Heart left ventricle (tissue), 13 donors: ENCODE measurements around the gene NFYA.

Experiments used
- POLR2A ChIP-seq, 2 donors: fragments of 450-650 bp; IDR thresholded peaks; one replicate each; pipeline ENCODE4 v1.6.1; 2017; ENCODE audit warnings: antibody characterized with exemption in 2 of 2, mild to moderate bottlenecking in 2 of 2, moderate library complexity in 2 of 2
- TF ChIP-seq, protein P1 (sequence below), 12 donors: fragments of 200-600 bp; sonication (generic) in 4 of 12; IDR thresholded peaks; one replicate each; pipeline versions ENCODE4 v1.5.0 to v1.8.0; 2018 to 2022; ENCODE audit warnings: antibody characterized with exemption in 12 of 12, mild to moderate bottlenecking in 5 of 12
- donor health status: ischemic (EF 13 %, LVEDD 7.1; RV severe dilation, severe dysfunction).
- donor health status: DM: no; HTN: yes; CAD: no.
- donor health status: DM: no; HTN: no; CAD: no.
- donor health status: ischemic (EF 25% LVEDD 6.9; RV normal size, moderate dysfunction).
- donor health status: ischemic (EF 25% LVEDD 5.7; RV mildly dilated, moderate dysfunction).
- donor health status: ischemic (EF 35%, LVEDD 5.7; RV mildly dilated, moderate dysfunction).
- donor health status: nonischemic (EF 11% LVEDD 7.7; RV severe dilation, severe dysfunction).
- donor health status: DM: yes; HTN: yes; CAD: no.
- donor health status: PGD.
- donor health status: ischemic (EF 29% LVEDD 5.4; RV normal size, mild dysfunction).
- donor health status: nonischemic (EF 23%, LVEDD 6.1; RV moderate dilation, normal function).

DNA sequence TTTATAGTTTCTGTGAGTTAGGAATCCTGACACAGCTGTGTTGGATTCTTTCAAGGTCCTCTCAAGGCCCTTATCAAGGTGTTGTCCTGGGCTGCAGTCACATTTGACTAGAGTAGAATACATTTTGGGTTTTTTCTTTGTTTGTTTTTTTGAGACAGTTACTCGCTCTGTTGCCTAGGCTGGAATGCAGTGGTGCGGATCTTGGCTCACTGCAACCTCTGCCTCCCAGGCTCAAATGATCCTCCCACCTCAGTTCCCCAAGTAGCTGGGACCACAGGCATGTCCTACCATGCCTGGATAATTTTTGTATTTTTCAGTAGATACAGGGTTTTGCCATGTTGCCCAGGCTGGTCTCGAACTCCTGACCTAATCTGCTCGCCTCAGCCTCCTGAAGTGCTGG is 15.7 kb downstream of the NFYA start:
- TF ChIP-seq POLR2A (IDR thresholded peaks at IDR 0.05) = no peak
- TF ChIP-seq, protein P1, sequence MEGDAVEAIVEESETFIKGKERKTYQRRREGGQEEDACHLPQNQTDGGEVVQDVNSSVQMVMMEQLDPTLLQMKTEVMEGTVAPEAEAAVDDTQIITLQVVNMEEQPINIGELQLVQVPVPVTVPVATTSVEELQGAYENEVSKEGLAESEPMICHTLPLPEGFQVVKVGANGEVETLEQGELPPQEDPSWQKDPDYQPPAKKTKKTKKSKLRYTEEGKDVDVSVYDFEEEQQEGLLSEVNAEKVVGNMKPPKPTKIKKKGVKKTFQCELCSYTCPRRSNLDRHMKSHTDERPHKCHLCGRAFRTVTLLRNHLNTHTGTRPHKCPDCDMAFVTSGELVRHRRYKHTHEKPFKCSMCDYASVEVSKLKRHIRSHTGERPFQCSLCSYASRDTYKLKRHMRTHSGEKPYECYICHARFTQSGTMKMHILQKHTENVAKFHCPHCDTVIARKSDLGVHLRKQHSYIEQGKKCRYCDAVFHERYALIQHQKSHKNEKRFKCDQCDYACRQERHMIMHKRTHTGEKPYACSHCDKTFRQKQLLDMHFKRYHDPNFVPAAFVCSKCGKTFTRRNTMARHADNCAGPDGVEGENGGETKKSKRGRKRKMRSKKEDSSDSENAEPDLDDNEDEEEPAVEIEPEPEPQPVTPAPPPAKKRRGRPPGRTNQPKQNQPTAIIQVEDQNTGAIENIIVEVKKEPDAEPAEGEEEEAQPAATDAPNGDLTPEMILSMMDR (IDR thresholded peaks at IDR 0.05) = no peak
